NCI-H526 treated with DMSO at 0.1 percent for 48 hours (cell line): ENCODE results near the gene ARHGAP12.
"Not testable (repeated sequence)": the region's sequence is repeated elsewhere in the genome, so short reads cannot be mapped to it uniquely, and the experiment has no call there.

Experiments
- DNase-seq: peaks from one replicate; lab custom pipeline; 2025; lab: John Stamatoyannopoulos, UW

The ARHGAP12 gene

GRCh38 chr10:31923389-31923788 is 5.2 kb downstream of the ARHGAP12 start:
- no peak for DNase-seq

GRCh38 chr10:31921031-31921430 is 7.6 kb downstream of the ARHGAP12 start:
- DNase-seq = no peak

- DNase-seq = no peak
Observed at GRCh38 chr10:31920538-31920937, 8.1 kb downstream of the ARHGAP12 start.

GRCh38 chr10:31918671-31919409 is 9.8 kb downstream of the ARHGAP12 start:
- no peak for DNase-seq

GRCh38 chr10:31914370-31914769 is 14.3 kb downstream of the ARHGAP12 start:
- DNase-seq = no peak

GRCh38 chr10:31912898-31913850 is 15.5 kb downstream of the ARHGAP12 start:
- DNase-seq = no peak

GRCh38 chr10:31912289-31912688 is 16.3 kb downstream of the ARHGAP12 start:
- DNase-seq = no peak

GRCh38 chr10:31910016-31910415 is 18.6 kb downstream of the ARHGAP12 start:
- no peak for DNase-seq

- DNase-seq = no peak
Observed at GRCh38 chr10:31908157-31908556, 20.5 kb downstream of the ARHGAP12 start.

GRCh38 chr10:31906039-31906438 is 22.6 kb downstream of the ARHGAP12 start:
- DNase-seq = no peak

GRCh38 chr10:31905586-31905985 is 23.0 kb downstream of the ARHGAP12 start:
- DNase-seq = no peak

GRCh38 chr10:31902625-31903024 is 26.0 kb downstream of the ARHGAP12 start:
- DNase-seq = no peak

GRCh38 chr10:31897506-31897905 is 31.1 kb downstream of the ARHGAP12 start:
- DNase-seq = no peak

- DNase-seq = no peak
Observed at GRCh38 chr10:31896968-31897384, 31.7 kb downstream of the ARHGAP12 start.

- DNase-seq = not testable (repeated sequence)
Observed at GRCh38 chr10:31895722-31896121, 32.9 kb downstream of the ARHGAP12 start.

- DNase-seq = no peak
Observed at GRCh38 chr10:31888442-31888841, 40.2 kb downstream of the ARHGAP12 start.

GRCh38 chr10:31887850-31888249 is 40.8 kb downstream of the ARHGAP12 start:
- no peak for DNase-seq

- no peak for DNase-seq
Observed at GRCh38 chr10:31886885-31887284, 41.7 kb downstream of the ARHGAP12 start.

- no peak for DNase-seq
Observed at GRCh38 chr10:31885971-31886370, 42.7 kb downstream of the ARHGAP12 start.

- DNase-seq = no peak
Observed at GRCh38 chr10:31884386-31884785, 44.2 kb downstream of the ARHGAP12 start.

- no peak for DNase-seq
Observed at GRCh38 chr10:31883397-31883796, 45.2 kb downstream of the ARHGAP12 start.

- DNase-seq = no peak
Observed at GRCh38 chr10:31878486-31878885, 50.1 kb downstream of the ARHGAP12 start.
